Measurements from ENCODE around the gene SDHB. TPM values are rescaled to one million over a fixed set of nuclear protein-coding genes. Genes with fewer than 3 reads are reported as not detected.

The SDHB gene
- total and polyA plus RNA-seq, 9 of the 15 experiments (the other 6 are each of a cell fraction or from before 2014, with no cell fraction given), result 207 to 554 (median 365) TPM

DNA sequence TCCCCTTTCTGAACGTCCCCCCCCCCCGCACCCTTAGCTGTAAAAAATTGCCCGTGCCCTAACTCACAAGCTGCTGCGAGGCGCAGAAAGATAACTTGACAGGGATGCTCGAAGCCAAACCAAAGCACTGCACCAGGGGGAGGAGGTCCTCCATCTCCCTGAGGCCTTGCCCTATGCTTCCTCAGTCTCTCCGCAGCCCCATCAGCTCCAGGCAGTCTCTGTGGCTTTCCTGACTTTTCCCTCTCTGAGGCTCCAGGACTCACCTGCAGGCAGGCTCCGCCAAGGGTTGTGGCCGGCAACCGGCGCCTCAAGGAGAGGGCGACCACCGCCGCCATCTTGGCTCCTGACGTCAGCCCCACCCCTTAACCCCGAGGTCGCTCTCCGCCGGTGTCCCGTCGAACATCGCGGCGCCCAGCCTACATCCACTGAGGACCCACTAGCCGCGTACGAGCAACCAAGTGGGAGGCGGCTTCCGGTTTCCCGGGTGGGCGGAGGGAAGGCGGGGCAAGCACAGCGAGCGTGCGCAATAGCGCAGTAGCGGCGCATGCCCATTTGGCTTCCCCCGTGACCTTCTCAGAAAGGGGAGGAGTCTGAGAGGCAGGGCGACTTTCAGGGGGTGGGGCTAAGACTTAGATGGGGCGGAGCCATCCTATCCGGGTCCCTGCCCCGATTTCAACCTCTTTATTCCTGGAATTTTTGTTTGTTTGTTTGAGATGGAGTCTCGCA lies at the start of gene SDHB (continued):
- TF ChIP-seq NEUROD1 (IDR thresholded peaks at IDR 0.05; ENCODE audit: borderline replicate concordance, low read depth, low read length, partially characterized antibody) (no peak), XRCC5 (IDR thresholded peaks at IDR 0.05; ENCODE audit: low read depth, low read length) (0 out of 2 replicates have a peak, but pooled peaks have one; percentile 10), SNIP1 (IDR thresholded peaks at IDR 0.05; ENCODE audit: low read depth) (peak; percentile 80; the same call in 1 of the 2 replicates), ETV5 (CRISPR knock-in tag; IDR thresholded peaks at IDR 0.05; ENCODE audit: low read depth) (peak; percentile 56; the same call in 1 of the 2 replicates), ZNF316 (IDR thresholded peaks at IDR 0.05) (no peak), ZNF384 (IDR thresholded peaks at IDR 0.05; ENCODE audit: low read depth, low read length) (no peak), ZNF347 (CRISPR knock-in tag; IDR thresholded peaks at IDR 0.05; ENCODE audit: low read depth) (no peak), PHF8 (IDR thresholded peaks at IDR 0.05; ENCODE audit: borderline replicate concordance, low read length) (peak; percentile 95), NRF1 (conservative IDR thresholded peaks at IDR 0.05 in 1 of 2, IDR thresholded peaks at IDR 0.05 in 1 of 2) (peak; percentile 98 to 99), ZSCAN32 (CRISPR knock-in tag; IDR thresholded peaks at IDR 0.05) (no peak), SUPT5H (IDR thresholded peaks at IDR 0.05) (peak; percentile 96), SNRNP70 (optimal IDR thresholded peaks at IDR 0.05; ENCODE audit: low read depth, low read length) (no peak), ZNF589 (CRISPR knock-in tag; IDR thresholded peaks at IDR 0.05; ENCODE audit: low read depth) (no peak)
- TF ChIP-seq, protein P1, sequence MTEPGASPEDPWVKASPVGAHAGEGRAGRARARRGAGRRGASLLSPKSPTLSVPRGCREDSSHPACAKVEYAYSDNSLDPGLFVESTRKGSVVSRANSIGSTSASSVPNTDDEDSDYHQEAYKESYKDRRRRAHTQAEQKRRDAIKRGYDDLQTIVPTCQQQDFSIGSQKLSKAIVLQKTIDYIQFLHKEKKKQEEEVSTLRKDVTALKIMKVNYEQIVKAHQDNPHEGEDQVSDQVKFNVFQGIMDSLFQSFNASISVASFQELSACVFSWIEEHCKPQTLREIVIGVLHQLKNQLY (CRISPR knock-in tag; conservative IDR thresholded peaks at IDR 0.05), result no peak
- TF ChIP-seq, protein P2, sequence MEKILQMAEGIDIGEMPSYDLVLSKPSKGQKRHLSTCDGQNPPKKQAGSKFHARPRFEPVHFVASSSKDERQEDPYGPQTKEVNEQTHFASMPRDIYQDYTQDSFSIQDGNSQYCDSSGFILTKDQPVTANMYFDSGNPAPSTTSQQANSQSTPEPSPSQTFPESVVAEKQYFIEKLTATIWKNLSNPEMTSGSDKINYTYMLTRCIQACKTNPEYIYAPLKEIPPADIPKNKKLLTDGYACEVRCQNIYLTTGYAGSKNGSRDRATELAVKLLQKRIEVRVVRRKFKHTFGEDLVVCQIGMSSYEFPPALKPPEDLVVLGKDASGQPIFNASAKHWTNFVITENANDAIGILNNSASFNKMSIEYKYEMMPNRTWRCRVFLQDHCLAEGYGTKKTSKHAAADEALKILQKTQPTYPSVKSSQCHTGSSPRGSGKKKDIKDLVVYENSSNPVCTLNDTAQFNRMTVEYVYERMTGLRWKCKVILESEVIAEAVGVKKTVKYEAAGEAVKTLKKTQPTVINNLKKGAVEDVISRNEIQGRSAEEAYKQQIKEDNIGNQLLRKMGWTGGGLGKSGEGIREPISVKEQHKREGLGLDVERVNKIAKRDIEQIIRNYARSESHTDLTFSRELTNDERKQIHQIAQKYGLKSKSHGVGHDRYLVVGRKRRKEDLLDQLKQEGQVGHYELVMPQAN (IDR thresholded peaks at IDR 0.05; ENCODE audit: borderline replicate concordance), result peak; percentile 82
- TF ChIP-seq, protein P3, sequence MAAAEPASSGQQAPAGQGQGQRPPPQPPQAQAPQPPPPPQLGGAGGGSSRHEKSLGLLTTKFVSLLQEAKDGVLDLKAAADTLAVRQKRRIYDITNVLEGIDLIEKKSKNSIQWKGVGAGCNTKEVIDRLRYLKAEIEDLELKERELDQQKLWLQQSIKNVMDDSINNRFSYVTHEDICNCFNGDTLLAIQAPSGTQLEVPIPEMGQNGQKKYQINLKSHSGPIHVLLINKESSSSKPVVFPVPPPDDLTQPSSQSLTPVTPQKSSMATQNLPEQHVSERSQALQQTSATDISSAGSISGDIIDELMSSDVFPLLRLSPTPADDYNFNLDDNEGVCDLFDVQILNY (CRISPR knock-in tag; IDR thresholded peaks at IDR 0.05), result no peak
- TF ChIP-seq, protein P4, sequence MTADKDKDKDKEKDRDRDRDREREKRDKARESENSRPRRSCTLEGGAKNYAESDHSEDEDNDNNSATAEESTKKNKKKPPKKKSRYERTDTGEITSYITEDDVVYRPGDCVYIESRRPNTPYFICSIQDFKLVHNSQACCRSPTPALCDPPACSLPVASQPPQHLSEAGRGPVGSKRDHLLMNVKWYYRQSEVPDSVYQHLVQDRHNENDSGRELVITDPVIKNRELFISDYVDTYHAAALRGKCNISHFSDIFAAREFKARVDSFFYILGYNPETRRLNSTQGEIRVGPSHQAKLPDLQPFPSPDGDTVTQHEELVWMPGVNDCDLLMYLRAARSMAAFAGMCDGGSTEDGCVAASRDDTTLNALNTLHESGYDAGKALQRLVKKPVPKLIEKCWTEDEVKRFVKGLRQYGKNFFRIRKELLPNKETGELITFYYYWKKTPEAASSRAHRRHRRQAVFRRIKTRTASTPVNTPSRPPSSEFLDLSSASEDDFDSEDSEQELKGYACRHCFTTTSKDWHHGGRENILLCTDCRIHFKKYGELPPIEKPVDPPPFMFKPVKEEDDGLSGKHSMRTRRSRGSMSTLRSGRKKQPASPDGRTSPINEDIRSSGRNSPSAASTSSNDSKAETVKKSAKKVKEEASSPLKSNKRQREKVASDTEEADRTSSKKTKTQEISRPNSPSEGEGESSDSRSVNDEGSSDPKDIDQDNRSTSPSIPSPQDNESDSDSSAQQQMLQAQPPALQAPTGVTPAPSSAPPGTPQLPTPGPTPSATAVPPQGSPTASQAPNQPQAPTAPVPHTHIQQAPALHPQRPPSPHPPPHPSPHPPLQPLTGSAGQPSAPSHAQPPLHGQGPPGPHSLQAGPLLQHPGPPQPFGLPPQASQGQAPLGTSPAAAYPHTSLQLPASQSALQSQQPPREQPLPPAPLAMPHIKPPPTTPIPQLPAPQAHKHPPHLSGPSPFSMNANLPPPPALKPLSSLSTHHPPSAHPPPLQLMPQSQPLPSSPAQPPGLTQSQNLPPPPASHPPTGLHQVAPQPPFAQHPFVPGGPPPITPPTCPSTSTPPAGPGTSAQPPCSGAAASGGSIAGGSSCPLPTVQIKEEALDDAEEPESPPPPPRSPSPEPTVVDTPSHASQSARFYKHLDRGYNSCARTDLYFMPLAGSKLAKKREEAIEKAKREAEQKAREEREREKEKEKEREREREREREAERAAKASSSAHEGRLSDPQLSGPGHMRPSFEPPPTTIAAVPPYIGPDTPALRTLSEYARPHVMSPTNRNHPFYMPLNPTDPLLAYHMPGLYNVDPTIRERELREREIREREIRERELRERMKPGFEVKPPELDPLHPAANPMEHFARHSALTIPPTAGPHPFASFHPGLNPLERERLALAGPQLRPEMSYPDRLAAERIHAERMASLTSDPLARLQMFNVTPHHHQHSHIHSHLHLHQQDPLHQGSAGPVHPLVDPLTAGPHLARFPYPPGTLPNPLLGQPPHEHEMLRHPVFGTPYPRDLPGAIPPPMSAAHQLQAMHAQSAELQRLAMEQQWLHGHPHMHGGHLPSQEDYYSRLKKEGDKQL (CRISPR knock-in tag; IDR thresholded peaks at IDR 0.05; ENCODE audit: borderline replicate concordance), result no peak
